Measurements from ENCODE around the gene TNNI2.
"Not testable (repeated sequence)": the region's sequence is repeated elsewhere in the genome, so short reads cannot be mapped to it uniquely, and the experiment has no call there.

TNNI2 gene

DNA sequence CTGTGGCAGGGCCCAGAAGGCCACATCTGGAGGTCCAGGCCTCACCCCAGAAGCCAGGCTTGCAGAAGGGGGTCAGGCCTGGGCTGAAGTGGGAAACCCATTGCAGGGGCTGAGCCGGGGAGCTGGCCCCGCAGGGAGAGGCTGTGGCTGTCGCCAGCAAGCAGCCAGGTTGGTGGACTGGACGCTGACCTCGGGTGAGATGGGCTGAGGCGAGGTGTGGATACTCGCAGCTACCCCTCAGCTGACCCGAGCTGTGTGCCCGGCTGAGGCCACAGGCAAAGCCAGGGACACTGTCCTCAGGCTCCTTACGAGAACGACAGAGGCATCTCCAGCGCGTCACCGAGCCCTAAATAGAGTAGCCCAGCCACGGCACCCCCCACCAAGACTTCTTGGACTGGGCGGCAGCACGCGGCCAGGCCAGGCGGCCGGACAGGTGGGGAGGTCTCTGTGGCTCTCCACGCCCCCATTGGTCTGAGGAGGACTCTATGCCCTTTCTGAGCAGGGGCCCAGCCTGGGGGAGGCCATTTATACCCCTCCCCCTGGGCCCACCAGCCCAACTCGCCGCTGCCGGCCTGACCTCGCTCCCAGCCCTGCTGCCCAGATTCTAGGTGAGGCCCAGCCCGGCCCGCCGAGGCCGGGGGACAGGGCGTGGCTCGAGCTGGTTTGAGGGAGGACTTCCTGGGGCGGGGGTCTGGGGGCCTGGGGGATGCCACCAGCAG lies at the start of gene TNNI2:
TNNI2 (plus strand) TSS at position 556 of the 719 bp plus-strand sequence. CDS start 716 bp downstream, outside the sequence.
- no peak for DNase-seq (ENCODE audit: low spot score)

DNA sequence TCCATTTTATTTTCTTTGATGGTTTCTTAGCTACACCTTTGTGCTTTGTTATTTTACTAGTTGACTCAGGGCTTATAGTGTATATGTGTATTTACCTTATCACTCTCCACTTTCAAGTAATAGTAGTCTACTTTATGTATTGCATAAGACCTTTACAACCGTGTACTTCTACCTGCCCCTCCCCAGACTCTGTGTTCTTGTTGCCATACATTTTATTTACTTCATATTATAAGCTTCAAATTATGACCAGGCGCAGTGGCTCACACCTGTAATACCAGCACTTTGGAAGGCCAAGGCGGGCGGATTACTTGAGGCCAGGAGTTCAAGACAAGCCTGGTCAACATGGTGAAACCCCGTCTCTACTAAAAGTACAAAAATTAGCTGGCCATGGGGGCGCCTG lies 46.9 kb upstream of the TNNI2 start:
- DNase-seq (ENCODE audit: low spot score): no peak

DNA sequence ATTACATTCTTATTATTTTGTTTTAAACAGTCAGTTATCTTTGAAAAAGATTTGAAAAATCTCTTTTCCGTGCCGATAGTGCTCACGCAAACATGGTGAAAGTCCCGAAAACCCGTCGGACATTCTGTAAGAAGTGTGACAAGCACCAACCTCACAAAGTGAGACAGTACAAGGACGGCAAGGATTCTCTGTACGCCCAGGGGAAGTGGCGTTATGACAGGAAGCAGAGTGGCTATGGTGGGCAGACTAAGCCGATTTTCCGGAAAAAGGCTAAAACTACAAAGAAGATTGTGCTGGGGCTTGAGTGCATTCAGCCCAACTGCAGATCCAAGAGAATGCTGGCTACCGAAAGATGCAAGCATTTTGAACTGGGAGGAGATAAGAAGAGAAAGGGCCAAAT lies 46.3 kb upstream of the TNNI2 start:
- no peak for DNase-seq (ENCODE audit: low spot score)

DNA sequence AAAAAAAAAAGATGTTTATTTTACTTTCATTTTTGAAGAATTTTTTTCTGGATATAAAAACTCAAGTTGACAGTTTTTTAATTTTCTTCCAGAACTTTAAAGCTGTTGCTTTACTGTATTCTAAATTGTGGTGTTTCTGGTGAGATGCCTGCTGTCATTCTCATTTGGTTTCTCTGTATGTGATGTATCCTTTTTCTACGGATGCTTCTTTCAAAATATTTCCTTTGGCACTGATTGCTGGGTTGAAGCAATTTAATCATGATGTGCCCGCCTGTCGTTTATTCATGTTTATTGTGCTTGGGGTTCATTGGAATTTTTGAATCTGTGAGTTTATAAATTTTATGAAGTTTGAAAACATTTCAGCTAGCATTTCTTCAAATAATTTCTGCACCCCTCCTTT lies 45.7 kb upstream of the TNNI2 start:
- no peak for DNase-seq (ENCODE audit: low spot score)

DNA sequence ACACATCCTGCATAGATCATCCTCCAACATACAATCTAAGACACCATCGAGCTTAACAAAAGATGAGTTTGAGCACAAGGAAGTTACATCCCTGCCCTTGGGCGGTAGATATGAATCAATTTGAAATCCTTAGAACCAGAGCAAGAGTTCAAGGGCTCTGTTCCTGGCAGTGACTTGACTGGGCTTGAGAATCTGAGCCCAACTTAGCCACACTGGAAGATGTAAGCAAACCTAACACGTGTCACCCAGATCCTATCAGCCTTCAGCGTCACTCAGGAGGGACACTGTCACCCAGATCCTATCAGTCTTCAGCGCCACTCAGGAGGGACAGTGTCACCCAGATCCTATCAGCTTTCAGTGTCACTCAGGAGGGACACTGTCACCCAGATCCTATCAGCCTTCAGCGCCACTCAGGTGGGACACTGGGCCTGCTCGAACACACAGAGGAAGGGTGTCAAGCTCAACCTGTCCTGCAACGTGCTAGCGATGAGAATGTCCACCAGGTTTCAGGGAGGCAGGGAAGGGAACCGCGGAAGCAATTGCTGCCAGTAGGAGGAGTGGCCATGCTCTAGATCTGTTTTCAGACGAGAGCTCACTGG lies 42.3 kb upstream of the TNNI2 start:
- DNase-seq (ENCODE audit: low spot score): no peak

DNA sequence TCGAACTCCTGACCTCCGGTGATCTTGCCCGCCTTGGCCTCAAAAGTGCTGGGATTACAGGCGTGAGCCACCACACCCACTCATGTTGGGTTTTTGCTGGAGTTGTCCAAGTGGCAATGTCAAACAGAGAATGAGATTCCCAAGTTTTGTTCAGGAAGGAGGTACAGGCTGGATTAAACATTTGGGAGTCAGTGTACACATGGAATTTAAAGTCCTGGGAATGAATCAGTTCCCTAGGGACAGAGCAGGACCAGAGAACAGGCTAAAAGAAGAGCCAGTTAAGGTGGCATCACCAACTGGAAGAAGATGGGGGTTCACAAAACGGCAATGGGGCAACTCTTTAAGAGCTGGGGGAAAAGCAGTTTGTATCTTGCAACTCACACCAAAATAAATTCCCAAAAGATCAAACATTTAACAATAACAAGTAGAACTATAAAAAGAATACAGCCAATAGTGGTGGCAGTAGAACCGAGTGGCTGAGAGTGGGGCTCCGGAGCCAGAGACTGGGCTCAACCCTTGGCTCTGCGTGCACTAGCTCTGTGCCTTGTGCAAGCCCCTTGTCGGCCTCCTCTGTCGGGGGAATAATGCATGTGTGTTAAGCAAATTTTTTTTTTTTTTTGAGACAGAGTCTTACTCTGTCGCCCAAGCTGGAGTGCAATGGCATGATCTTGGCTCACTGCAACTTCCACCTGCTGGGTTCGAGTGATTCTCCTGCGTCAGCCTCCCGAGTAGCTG lies 41.2 kb upstream of the TNNI2 start:
- no peak for DNase-seq (ENCODE audit: low spot score)

DNA sequence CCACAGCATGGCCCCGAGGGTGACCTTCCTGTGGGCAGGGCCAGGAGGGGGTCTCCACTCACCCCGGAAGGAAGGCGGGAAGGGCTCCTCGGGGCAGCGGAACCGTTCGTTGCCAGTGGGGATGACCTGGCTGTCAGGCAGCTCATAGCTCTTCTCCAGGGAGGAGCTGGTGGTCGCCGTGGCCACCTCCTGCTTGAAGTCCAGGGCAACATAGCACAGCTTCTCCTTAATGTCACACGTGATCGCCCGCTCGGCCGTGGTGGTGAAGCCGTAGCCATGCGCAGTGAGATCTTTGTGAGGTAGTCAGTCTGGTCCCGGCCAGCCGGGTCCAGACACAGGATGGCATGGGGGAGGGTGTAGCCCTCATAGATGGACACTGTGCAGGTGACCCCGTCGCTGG lies 35.5 kb upstream of the TNNI2 start:
- DNase-seq (ENCODE audit: low spot score): no peak

DNA sequence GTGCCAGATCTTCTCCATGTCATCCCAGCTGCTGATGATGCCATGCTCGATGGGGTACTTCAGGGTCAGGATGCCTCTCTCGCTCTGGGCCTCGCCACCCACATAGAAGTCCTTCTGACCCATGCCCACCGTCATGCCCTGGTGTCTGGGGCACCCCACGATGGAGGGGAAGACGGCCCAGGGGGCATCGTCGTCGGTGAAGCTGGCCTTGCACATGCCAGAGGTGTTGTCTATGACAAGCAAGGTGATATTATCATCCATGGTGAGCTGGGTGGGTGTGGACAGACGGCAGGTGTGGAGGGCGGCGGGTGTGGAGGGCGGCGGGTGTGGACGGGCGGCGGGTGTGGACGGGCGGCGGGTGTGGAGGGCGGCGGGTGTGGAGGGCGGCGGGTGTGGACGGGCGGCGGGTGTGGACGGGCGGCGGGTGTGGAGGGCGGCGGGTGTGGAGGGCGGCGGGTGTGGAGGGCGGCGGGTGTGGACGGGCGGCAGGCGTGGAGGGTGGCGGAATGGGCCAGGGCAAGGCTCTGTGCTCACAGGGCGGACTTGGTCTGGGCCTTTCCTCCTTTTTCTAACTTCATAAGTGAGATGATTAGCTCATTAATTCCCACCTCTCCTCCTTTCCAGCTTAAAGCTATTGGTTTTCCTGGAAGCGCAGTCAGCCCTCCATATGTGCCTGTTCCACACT lies 34.8 kb upstream of the TNNI2 start:
- not testable (repeated sequence) for DNase-seq (ENCODE audit: low spot score)

DNA sequence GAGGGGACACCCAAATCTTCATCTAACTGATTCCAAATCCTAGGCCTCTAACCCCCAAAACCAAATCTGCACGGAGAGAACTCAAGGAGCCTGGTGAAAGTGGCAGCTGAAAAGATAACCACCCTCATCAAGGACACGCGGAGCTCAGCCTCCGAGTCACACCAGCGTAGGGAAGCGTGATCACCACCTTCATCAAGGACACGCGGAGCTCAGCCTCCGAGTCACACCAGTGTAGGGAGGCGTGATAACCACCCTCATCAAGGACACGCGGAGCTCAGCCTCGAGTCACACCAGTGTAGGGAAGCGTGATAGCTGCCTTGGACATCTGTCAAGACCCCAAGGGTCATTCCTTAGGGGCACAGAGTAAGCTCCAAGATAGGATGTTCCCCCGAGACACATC lies 33.3 kb upstream of the TNNI2 start:
- DNase-seq (ENCODE audit: low spot score): no peak

DNA sequence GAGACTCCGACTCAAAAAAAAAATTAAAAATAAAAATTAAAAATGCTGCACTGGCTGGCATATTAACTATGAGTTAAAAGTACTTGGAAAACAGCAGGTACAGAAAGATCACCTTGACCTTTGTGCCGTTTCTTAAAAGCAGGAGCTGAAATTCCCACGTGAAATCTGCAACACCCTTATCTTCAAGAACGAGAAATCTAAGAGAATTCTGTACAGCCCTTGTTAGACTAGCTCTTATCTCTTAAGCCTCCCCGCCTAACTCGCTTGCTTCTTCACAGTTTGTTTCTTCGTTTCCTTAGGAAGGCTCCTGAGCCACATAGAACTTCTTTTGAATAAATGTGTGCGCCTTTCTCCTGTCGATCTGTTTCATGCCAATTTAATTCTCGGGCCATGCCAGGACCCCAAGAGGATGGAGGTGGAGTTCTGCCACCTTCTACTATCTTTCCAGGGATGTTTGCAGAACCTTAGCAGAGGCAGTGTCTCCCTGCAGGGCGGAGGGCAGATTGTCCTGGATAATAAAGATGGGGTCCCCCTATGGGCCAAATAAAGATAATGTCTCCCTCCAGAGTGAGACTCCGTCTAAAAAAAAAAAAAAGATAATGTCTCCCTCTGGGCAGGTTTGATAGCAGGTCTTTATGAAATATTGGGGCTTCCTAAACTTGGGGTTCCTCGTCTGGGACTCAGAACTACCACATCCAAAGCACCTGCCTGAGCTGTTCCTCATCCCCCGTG lies 31.4 kb upstream of the TNNI2 start:
- no peak for DNase-seq (ENCODE audit: low spot score)

DNA sequence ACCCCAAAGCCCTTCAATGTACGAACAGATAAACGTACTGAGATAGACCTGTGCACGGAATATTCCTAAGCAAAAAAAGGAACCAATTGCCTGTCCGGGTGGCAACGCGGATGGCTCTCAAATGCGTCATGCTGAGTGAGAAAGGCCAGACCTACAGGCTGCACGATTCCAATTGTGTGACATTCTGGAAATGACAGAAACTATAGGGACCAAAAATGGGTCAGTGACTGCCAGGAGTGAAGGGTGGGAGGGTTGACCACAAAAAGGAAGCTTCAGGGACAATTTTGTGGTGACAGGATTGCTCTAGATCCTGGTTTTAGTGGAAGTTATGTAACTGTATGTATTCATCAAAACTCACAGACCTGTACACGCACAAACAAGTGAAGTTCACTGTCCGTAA lies 28.0 kb upstream of the TNNI2 start:
- DNase-seq (ENCODE audit: low spot score): no peak

DNA sequence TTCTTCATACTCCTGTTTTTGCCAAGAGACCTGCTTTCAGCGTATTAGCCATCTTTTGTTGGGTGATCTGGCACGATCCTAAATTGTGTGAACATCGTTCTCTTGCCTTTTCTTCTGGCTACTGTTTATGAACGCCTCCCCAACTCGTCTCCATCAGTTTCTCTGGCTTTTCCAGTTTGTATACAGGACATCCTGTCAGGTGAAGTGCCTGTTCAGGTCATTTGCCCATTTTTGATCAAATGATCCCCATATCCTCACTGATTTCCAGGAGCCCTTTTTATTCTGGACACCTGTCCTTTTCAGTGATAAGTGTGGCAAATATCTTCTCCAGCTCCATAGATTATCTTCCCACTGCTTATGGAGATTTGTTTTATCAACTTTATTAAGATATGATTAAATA lies 26.5 kb upstream of the TNNI2 start:
- no peak for DNase-seq (ENCODE audit: low spot score)

DNA sequence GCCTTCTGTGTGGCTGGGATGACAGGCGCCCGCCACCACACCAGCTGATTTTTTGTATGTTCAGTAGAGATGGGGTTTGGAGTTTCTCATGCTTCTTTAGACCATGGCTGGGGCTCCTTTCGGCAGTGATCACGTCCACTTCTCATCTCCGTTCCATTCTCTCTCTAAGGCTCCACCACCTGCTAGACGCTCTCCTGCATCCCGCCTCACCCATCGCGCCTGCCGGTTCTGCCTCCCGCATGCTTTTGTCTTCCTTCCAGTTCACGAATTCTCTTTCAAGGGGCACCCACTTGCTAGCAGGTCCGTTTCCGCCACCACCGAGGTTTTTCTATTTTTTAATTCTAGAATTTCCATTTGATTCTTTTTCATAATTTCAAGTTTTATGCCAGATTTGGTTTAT lies 26.0 kb upstream of the TNNI2 start:
- no peak for DNase-seq (ENCODE audit: low spot score)

DNA sequence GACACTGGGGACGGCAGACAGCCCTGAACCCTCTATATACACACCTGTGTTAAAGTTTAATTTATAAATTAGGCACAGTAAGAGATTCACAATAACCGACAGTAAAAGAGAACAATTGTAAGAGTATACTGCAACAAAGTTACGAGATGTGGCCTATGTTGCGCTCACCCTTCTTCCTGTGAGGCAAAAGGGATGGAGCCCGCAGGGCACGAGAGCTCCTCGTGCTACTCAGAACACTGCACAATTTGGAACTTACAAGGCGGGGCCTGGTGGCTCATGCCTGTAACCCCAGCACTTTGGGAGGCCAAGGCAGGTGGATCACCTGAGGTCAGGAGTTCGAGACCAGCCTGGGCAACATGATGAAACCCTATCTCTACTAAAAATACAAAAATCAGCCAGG lies 25.4 kb upstream of the TNNI2 start:
- not testable (repeated sequence) for DNase-seq (ENCODE audit: low spot score)

DNA sequence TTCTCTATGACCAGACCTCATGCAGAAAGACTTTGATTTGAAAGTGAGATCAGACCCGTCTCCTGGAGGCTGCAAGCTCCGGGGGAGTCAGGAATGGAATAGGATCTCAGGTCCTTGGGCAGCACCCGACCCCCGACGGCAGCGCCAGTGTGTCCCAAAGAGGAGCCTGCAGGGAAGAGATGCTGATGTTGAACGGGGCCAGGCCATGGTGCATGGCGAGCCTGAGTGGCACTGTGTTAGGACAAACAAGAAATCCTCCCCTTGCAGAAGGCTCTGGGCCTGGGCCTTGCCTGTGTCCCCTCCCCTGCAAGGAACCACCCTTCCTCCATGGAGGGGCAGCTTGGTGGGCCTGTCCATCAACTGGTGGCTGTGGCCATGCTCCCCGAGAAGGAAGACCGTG lies 24.1 kb upstream of the TNNI2 start:
- no peak for DNase-seq (ENCODE audit: low spot score)

DNA sequence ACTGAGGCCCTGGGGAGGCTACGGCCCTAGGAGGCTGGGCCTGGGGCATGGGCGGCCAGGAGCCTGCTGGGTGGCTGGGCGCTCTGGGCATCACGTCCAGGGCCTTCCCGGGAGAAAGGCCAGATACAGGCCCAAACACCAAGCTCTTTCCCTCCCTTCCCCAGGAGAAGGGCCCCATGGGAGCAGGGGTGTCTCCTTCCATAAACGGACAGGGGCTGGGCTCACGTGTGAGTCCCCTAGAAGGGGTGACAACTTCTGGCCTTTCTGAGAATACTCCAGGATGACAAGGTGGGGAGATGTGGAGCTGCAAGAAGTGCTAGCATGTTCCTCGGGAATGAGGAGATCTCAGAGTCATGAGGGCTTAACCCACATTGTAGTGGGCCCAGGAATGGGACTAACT lies 23.5 kb upstream of the TNNI2 start:
- no peak for DNase-seq (ENCODE audit: low spot score)

DNA sequence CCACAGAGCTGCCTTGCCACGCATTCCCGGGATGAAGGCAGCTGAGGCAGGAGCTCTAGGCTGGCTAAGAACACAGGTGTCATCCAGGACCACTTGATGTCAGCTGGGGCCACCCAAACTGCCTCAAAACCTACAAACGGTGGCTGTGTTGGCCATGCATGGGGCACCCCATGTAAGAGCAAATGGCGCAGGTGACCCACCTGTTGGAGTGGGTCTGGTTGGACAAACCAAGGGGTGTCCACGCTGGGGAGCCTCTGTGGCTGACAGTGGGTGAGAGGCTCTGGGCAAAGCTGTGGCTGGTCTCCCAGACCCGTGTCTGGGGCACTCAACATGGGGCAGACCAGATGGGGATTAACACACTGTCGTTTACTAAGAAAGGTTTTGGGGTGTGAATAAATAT lies 23.0 kb upstream of the TNNI2 start:
- DNase-seq (ENCODE audit: low spot score): no peak

DNA sequence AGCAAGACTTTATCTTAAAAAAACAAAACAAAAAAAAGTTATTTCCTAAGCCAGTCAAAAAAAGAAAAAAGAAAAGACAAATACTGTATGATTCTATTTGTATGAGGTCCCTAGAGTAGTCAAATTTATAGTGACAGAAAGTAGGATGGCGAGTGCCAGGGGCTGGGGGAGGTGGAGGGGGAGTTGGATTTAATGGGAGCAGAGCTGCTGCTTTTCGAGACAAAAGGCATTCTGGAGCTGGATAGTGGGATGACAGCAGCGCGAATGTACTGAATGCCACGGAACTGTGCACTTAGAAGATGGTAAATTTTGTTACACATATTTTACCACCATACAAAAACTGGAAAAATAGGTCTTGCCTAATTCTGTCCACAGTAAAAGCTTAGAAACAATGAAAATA lies 21.8 kb upstream of the TNNI2 start:
- no peak for DNase-seq (ENCODE audit: low spot score)

DNA sequence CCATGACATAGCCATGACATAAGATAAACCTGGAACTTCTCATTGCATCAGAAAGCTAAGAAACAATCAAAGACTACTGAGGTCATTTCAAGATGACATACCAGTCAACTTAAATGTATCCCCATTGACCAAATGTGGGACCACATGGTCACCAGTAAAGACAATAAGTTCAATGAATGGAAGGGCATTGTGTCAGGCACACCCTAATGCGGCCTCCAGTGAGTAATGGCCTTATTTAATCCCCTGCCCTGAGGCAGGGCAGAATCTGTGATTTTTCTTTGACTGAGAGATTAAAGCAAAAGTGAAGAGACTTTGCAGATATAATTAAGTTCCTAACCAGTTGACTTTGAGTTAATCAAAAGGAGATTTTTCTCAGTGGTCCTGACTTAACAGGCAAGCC lies 21.3 kb upstream of the TNNI2 start:
- no peak for DNase-seq (ENCODE audit: low spot score)

DNA sequence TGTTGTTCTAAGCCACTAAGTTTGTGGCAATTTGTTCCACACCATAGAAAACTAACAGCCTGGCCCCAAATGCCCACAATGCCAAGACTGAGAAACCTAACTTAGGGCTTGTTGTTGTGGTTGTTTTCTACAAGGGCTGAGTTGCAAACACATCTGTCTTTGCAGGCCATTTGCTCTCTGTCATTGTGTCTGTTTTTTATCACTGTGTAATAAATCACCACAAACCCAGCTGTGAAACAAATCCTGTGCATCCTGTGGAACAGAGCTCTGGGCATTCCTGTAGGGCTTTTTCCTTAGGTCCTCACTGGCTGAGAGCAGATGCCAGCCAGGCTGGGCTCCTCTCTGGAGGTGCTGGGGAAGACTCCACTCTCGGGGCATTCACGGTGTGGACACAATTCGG lies 19.7 kb upstream of the TNNI2 start:
- DNase-seq (ENCODE audit: low spot score): no peak

DNA sequence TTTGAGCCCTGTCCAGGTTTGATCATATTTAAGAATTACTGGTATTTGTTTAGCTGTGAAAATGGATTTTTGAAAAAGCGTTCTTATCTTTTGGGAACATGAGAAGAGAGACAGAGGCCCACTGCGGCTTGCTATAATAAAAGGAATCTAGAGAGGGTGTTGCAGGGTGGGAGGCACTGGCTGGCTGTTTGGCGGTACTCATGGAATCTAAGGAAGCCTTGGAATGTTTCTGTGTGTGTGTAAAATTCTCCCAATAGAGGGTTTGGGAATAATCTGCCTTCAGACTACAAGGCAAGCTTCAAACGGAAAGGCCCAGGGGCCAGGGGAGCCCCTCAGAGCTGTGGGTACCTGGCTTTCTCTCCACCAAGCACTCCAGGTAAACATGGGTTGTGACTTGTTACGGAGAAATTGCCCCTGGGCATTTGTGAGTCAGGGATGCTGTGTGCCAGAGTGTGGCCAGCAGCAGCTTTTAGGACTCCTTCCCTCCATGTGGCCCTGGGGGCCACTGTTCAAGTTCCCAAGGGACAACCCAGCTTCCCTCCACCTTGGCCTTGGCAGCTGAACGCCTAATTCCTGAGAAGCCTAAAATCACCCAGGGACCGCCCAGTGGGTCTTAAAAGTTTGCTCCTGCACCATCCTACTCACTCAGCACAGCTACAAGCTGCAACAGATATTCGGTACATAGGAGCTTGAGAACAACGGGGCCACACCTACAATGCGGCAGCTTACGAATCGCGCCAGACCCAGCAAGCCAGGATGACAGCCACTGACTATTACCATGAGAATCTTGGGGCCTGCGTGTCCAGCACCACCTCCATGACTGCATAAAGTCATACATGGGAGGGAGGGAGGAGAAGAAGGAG lies 18.1 kb upstream of the TNNI2 start:
- DNase-seq (ENCODE audit: low spot score): no peak

All from pons (tissue), 1 donor.